GM19240 (cell line): Measurements from ENCODE around the gene C6orf163.
A peak's percentile ranks its signal among the peaks of the same experiment; 100 is the strongest.
"Not testable (repeated sequence)": the region's sequence is repeated elsewhere in the genome, so short reads cannot be mapped to it uniquely, and the experiment has no call there.

Source experiments
- DNase-seq: peaks from one replicate; pipeline ENCODE4 v3.0.0; 2011; ENCODE audit warnings: low spot score; ENCODE audit not compliant: insufficient read length

Gene C6orf163

GRCh38 chr6:87344731-87345130, at the start of gene C6orf163:
TSS of gene C6orf163 (plus strand) at chr6:87344813. CDS start at chr6:87345100, 287 bp downstream.
- no peak for DNase-seq

- DNase-seq, result no peak
These were observed 47.5 kb upstream of the C6orf163 start for GRCh38 chr6:87297119-87297518.

GRCh38 chr6:87301277-87301676, 43.3 kb upstream of the C6orf163 start:
- DNase-seq, result not testable (repeated sequence)

- DNase-seq, result no peak
These were observed 35.6 kb upstream of the C6orf163 start for GRCh38 chr6:87308970-87309369.

GRCh38 chr6:87312860-87313259, 31.8 kb upstream of the C6orf163 start:
- no peak for DNase-seq

- DNase-seq, result no peak
These were observed 29.5 kb upstream of the C6orf163 start for GRCh38 chr6:87315071-87315470.

- no peak for DNase-seq
These were observed 25.2 kb upstream of the C6orf163 start for GRCh38 chr6:87319271-87319987.

- peak; percentile 81 for DNase-seq
These were observed 22.1 kb upstream of the C6orf163 start, which contains the start of gene SMIM8 for GRCh38 chr6:87322304-87323212. TSS of gene SMIM8 (plus strand) at chr6:87322588. CDS start at chr6:87337032, 14,444 bp downstream.

- DNase-seq, result not testable (repeated sequence)
These were observed 20.7 kb upstream of the C6orf163 start for GRCh38 chr6:87323880-87324279.

- no peak for DNase-seq
These were observed 13.7 kb upstream of the C6orf163 start for GRCh38 chr6:87330961-87331360.

GRCh38 chr6:87333033-87333432, 11.6 kb upstream of the C6orf163 start:
- DNase-seq, result no peak

- no peak for DNase-seq
These were observed 10.9 kb upstream of the C6orf163 start for GRCh38 chr6:87333591-87334181.

- DNase-seq, result no peak
These were observed 9.9 kb upstream of the C6orf163 start for GRCh38 chr6:87334683-87335082.

GRCh38 chr6:87336367-87336766, 8.2 kb upstream of the C6orf163 start:
- DNase-seq, result no peak

- DNase-seq, result no peak
These were observed 4.4 kb upstream of the C6orf163 start for GRCh38 chr6:87340230-87340629.

GRCh38 chr6:87341158-87341557, 3.5 kb upstream of the C6orf163 start:
- no peak for DNase-seq

GRCh38 chr6:87341899-87342298, 2.7 kb upstream of the C6orf163 start:
- DNase-seq, result no peak

- DNase-seq, result no peak
These were observed 1.8 kb upstream of the C6orf163 start for GRCh38 chr6:87342829-87343228.

GRCh38 chr6:87346700-87347099, 2.1 kb downstream of the C6orf163 start:
- DNase-seq, result no peak

- DNase-seq, result no peak
These were observed 5.3 kb downstream of the C6orf163 start for GRCh38 chr6:87349896-87350295.

- DNase-seq, result no peak
These were observed 5.9 kb downstream of the C6orf163 start for GRCh38 chr6:87350516-87350915.

GRCh38 chr6:87351583-87351982, 7.0 kb downstream of the C6orf163 start:
- no peak for DNase-seq
